Measurements from ENCODE around the gene LAMA4.

The LAMA4 gene

GRCh38 chr6:112231594-112232060, 22.7 kb downstream of the LAMA4 start:
- no peak overlapping the region for H3K4me3 ChIP-seq (ENCODE audit: low read depth, low read length)

GRCh38 chr6:112231164-112231563, 23.2 kb downstream of the LAMA4 start:
- TF ChIP-seq CTCF (IDR thresholded peaks at IDR 0.05; ENCODE audit: borderline replicate concordance, insufficient read depth, low read depth, low read length) = no peak
- H3K4me3 ChIP-seq (ENCODE audit: low read depth, low read length) = no peak overlapping the region

More at GRCh38 chr6:112231594-112232060, 22.7 kb downstream of the LAMA4 start:
- no peak for TF ChIP-seq CTCF (IDR thresholded peaks at IDR 0.05; ENCODE audit: borderline replicate concordance, insufficient read depth, low read depth, low read length)

GRCh38 chr6:112228480-112229332, 25.7 kb downstream of the LAMA4 start:
- TF ChIP-seq CTCF (IDR thresholded peaks at IDR 0.05; ENCODE audit: borderline replicate concordance, insufficient read depth, low read depth, low read length) = no peak
- H3K4me3 ChIP-seq (ENCODE audit: low read depth, low read length) = no peak overlapping the region

- H3K4me3 ChIP-seq (ENCODE audit: low read depth, low read length) = no peak overlapping the region
- TF ChIP-seq CTCF (IDR thresholded peaks at IDR 0.05; ENCODE audit: borderline replicate concordance, insufficient read depth, low read depth, low read length) = no peak
Observed at GRCh38 chr6:112227992-112228391, 26.4 kb downstream of the LAMA4 start.

- no peak overlapping the region for H3K4me3 ChIP-seq (ENCODE audit: low read depth, low read length)
- no peak for TF ChIP-seq CTCF (IDR thresholded peaks at IDR 0.05; ENCODE audit: borderline replicate concordance, insufficient read depth, low read depth, low read length)
Observed at GRCh38 chr6:112227411-112227810, 27.0 kb downstream of the LAMA4 start.

GRCh38 chr6:112225691-112226090, 28.7 kb downstream of the LAMA4 start:
- H3K4me3 ChIP-seq (ENCODE audit: low read depth, low read length) = no peak overlapping the region
- TF ChIP-seq CTCF (IDR thresholded peaks at IDR 0.05; ENCODE audit: borderline replicate concordance, insufficient read depth, low read depth, low read length) = no peak

GRCh38 chr6:112224088-112224487, 30.3 kb downstream of the LAMA4 start:
- no peak overlapping the region for H3K4me3 ChIP-seq (ENCODE audit: low read depth, low read length)
- no peak for TF ChIP-seq CTCF (IDR thresholded peaks at IDR 0.05; ENCODE audit: borderline replicate concordance, insufficient read depth, low read depth, low read length)

Data from GM12875 (cell line).